Measurements from ENCODE around the gene PREPL. TPM values are rescaled to one million over a fixed set of nuclear protein-coding genes. Genes with fewer than 3 reads are reported as not detected.

PREPL gene
- total and polyA plus RNA-seq, 2 of the 13 experiments (the other 11 are each of a cell fraction or from before 2014, with no cell fraction given): 19.7 to 34.3 TPM

- no peak for TF ChIP-seq SOX6 (IDR thresholded peaks at IDR 0.05)
- no peak for TF ChIP-seq SOX6 (CRISPR knock-in tag; IDR thresholded peaks at IDR 0.05)
- no peak for TF ChIP-seq ZNF687 (CRISPR knock-in tag; IDR thresholded peaks at IDR 0.05)
- TF ChIP-seq ZKSCAN5 (CRISPR knock-in tag; IDR thresholded peaks at IDR 0.05): no peak
- TF ChIP-seq ZBTB10 (CRISPR knock-in tag; IDR thresholded peaks at IDR 0.05; ENCODE audit: borderline replicate concordance): no peak
- TF ChIP-seq ZNF317 (CRISPR knock-in tag; IDR thresholded peaks at IDR 0.05): no peak
- TF ChIP-seq TCF7L2 (IDR thresholded peaks at IDR 0.05; ENCODE audit: low read depth, low read length): no peak
These were observed 32.5 kb downstream of the PREPL start (continued) for GRCh38 chr2:44328750-44329149.
